A673 (cell line): ENCODE results near the gene IDH1. TPM values are rescaled to one million over a fixed set of nuclear protein-coding genes. Genes with fewer than 3 reads are reported as not detected.

ENCODE experiments used
- BruUV-seq: library from RNA; stranded (reverse); fragments of 400-500 nt; replicated peaks from 2 replicates; lab custom pipeline; 2021; lab: Mats Ljungman, UMichigan
- CTCF ChIA-PET: fragments of 300-600 bp; sonication (Branson Sonifier 250); formaldehyde crosslinking; loops from one replicate; lab custom pipeline; 2022; ENCODE audit warnings: antibody characterized with exemption; lab: Charles Lee
- POLR2A ChIA-PET: fragments of 300-600 bp; sonication (Branson Sonifier 250); formaldehyde crosslinking; loops from one replicate; lab custom pipeline; 2022; ENCODE audit warnings: antibody characterized with exemption; ENCODE audit not compliant: low non-redundant PET; lab: Charles Lee
- DNase-seq: peaks from one replicate; pipeline ENCODE4 v3.0.0-alpha.2; 2015; ENCODE audit warnings: low spot score
- H3K27ac ChIP-seq: fragments of 200-600 bp; sonication (generic); 2 replicates; pipeline ENCODE4 v1.5.1; 2016; ENCODE audit warnings: mixed run types, low read depth, mild to moderate bottlenecking, mixed read lengths, antibody characterized with exemption, low read length; ENCODE audit not compliant: poor library complexity, severe bottlenecking
- H3K27me3 ChIP-seq: fragments of 200-600 bp; sonication (generic); replicated peaks from 2 replicates; pipeline ENCODE4 v1.6.1; 2017; ENCODE audit warnings: mixed run types, low read depth, mild to moderate bottlenecking, mixed read lengths, antibody characterized with exemption, low read length; ENCODE audit not compliant: insufficient read depth, poor library complexity
- H3K36me3 ChIP-seq: fragments of 200-600 bp; sonication (generic); 2 replicates; pipeline ENCODE4 v1.6.1; 2016; ENCODE audit warnings: mixed run types, mild to moderate bottlenecking, mixed read lengths, antibody characterized with exemption, low read length; ENCODE audit not compliant: insufficient read depth, poor library complexity, severe bottlenecking
- H3K4me1 ChIP-seq: fragments of 200-600 bp; sonication (generic); 2 replicates; pipeline ENCODE4 v1.6.1; 2017; ENCODE audit warnings: mixed run types, mild to moderate bottlenecking, mixed read lengths, antibody characterized with exemption, low read length; ENCODE audit not compliant: insufficient read depth, poor library complexity, severe bottlenecking
- H3K4me3 ChIP-seq: fragments of 200-600 bp; sonication (generic); 2 replicates; pipeline ENCODE4 v1.5.1; 2016; ENCODE audit warnings: low read depth, mixed run types, mild to moderate bottlenecking, mixed read lengths, low read length; ENCODE audit not compliant: poor library complexity, severe bottlenecking
- H3K9me3 ChIP-seq: fragments of 200-600 bp; sonication (generic); 2 replicates; pipeline ENCODE4 v1.6.1; 2016; ENCODE audit warnings: mixed run types, low read depth, mild to moderate bottlenecking, mixed read lengths, antibody characterized with exemption, low read length; ENCODE audit not compliant: poor library complexity, severe bottlenecking
- EZH2 ChIP-seq: fragments of 200-600 bp; sonication (generic); IDR thresholded peaks from 2 replicates; pipeline ENCODE4 v1.6.1; 2017; ENCODE audit warnings: borderline replicate concordance, low read depth, mild to moderate bottlenecking, mixed read lengths, antibody characterized with exemption, low read length; ENCODE audit not compliant: poor library complexity, severe bottlenecking
- intact Hi-C: fragments of 100-400 bp; cut with micrococcal nuclease; formaldehyde crosslinking; loops from one replicate; pipeline ENCODE4 v1.10.0; 2022; ENCODE audit not compliant: unreplicated experiment
- total RNA-seq: library from RNA; stranded (reverse); gene quantifications from 2 replicates; pipeline ENCODE4 v1.2.3, GENCODE V29; 2021
- TF ChIP-seq, protein P1 (sequence below): fragments of 300-800, 200-600 bp; sonication (generic); conservative IDR thresholded peaks from 2 replicates; pipeline ENCODE4 v1.5.1; 2017; ENCODE audit warnings: low read depth, mild to moderate bottlenecking, antibody characterized with exemption, low read length, moderate library complexity, mixed read lengths

IDH1 gene
- total RNA-seq, 1 experiment from 2014 or later: 191 TPM

DNA sequence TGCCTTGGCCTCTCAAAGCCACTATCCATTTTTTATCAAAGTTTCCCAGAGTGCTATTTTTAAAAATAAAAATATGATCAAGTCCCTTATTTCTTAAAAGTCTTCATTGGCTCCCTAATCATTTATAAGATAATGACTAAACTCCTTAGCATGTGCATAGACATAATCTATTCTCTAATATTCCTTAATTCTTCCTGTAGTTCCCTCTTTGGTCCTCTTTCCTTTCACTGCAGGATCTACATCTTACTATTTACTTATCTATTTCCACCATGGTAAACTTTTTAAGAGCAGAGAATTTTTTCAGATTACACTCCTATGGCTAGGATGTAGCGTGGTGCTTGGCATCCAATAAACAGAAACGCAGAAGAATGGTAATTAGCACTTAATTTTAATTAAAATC, 19.0 kb downstream of the IDH1 start:
- Histone ChIP-seq H3K4me3 (no peak overlapping the region), H3K36me3 (peaks cover 40% of the 10 kb centered on the region), H3K27ac (no peak overlapping the region), H3K9me3 (no peaks in the 10 kb centered on the region), H3K27me3 (no peaks in the 10 kb centered on the region), H3K4me1 (no peaks in the 10 kb centered on the region)
- ChIA-PET CTCF (no interaction called here), POLR2A (no interaction called here)
- no peak for TF ChIP-seq EZH2
- TF ChIP-seq, protein P1, sequence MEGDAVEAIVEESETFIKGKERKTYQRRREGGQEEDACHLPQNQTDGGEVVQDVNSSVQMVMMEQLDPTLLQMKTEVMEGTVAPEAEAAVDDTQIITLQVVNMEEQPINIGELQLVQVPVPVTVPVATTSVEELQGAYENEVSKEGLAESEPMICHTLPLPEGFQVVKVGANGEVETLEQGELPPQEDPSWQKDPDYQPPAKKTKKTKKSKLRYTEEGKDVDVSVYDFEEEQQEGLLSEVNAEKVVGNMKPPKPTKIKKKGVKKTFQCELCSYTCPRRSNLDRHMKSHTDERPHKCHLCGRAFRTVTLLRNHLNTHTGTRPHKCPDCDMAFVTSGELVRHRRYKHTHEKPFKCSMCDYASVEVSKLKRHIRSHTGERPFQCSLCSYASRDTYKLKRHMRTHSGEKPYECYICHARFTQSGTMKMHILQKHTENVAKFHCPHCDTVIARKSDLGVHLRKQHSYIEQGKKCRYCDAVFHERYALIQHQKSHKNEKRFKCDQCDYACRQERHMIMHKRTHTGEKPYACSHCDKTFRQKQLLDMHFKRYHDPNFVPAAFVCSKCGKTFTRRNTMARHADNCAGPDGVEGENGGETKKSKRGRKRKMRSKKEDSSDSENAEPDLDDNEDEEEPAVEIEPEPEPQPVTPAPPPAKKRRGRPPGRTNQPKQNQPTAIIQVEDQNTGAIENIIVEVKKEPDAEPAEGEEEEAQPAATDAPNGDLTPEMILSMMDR: no peak
- BruUV-seq: no TSS peak
- DNase-seq: no peak
- intact Hi-C loops: no loop called here

DNA sequence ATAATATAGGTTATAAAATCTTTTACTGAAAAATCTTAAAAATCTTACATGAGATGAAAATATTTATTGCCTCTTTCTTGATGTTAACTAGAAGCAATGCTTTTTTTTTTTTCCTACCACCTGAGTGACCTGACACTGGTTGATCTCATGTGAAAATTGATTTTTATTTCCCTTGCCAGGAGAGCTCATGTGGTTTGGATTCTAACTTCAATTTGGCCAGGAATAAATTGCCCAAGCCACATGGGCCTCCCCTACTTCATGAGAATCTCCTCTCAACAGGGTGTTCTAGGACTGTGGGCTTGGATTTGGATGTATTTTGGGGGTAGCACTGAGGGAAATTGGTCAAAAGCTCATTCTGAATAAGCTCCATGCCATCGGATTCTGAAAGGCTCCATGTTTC, 20.1 kb downstream of the IDH1 start:
- no peak overlapping the region for H3K27ac ChIP-seq
- H3K4me3 ChIP-seq: no peak overlapping the region
- POLR2A ChIA-PET: interaction anchor here (0.6 kb wide), 1 partner anchor 74 kb away, joined by 4 read pairs; no protein-coding TSS in a partner anchor
- H3K36me3 ChIP-seq: peaks cover 31% of the 10 kb centered on the region
- no peaks in the 10 kb centered on the region for H3K27me3 ChIP-seq
- TF ChIP-seq, protein P1: no peak
- no peak for TF ChIP-seq EZH2
- CTCF ChIA-PET: interaction anchor here (0.7 kb wide), 1 partner anchor 60 kb away, joined by 4 read pairs; no protein-coding TSS in a partner anchor
- BruUV-seq: no TSS peak
- H3K4me1 ChIP-seq: no peaks in the 10 kb centered on the region
- intact Hi-C loops: no loop called here
- no peaks in the 10 kb centered on the region for H3K9me3 ChIP-seq
- DNase-seq: no peak

DNA sequence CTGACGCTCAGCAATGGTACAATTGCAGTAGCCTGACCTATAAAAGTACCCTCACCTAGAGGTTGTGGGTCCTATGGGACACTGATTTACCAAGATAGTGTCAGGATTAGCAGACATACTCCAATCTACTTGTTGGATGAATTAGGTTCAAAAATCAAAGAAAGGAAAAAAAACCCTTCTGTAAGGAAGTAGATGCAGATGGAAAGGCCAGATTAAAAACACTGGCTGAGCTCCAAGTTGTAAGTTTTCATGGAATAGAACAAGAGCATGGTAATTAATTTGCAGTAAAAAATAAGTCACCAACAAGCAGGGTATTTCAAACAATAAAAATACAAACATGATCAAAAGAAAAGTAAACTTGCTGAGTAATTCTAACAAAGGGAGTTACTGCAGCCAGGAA, 26.4 kb downstream of the IDH1 start:
- H3K27me3 ChIP-seq: no peaks in the 10 kb centered on the region
- H3K4me1 ChIP-seq: no peaks in the 10 kb centered on the region
- intact Hi-C loops: no loop called here
- ChIA-PET CTCF (no interaction called here), POLR2A (no interaction called here)
- TF ChIP-seq, protein P1: no peak
- TF ChIP-seq EZH2: no peak
- no peak overlapping the region for H3K4me3 ChIP-seq
- H3K36me3 ChIP-seq: no peaks in the 10 kb centered on the region
- no peaks in the 10 kb centered on the region for H3K9me3 ChIP-seq
- BruUV-seq: no TSS peak
- no peak overlapping the region for H3K27ac ChIP-seq
- DNase-seq: no peak
